Trophoblast cell (in vitro differentiated cells and primary cell): ENCODE data around the gene BABAM2.
A peak's percentile ranks its signal among the peaks of the same experiment; 100 is the strongest.

Experiments used
- DNase-seq, 2 donors: peaks; one replicate each; pipeline ENCODE4 v3.0.0-alpha.2; 2016
- H2AFZ ChIP-seq: 2 replicates; pipeline ENCODE4 v1.6.1; 2013; ENCODE audit warnings: low read length, moderate library complexity, mild to moderate bottlenecking; ENCODE audit not compliant: insufficient read depth, poor library complexity
- H2AK5ac ChIP-seq: 2 replicates; pipeline ENCODE4 v1.6.1; 2013; ENCODE audit warnings: mild to moderate bottlenecking, low read length
- H2BK120ac ChIP-seq: 2 replicates; pipeline ENCODE4 v1.6.1; 2013; ENCODE audit warnings: low read length, mild to moderate bottlenecking, moderate library complexity; ENCODE audit not compliant: insufficient read depth, poor library complexity
- H2BK12ac ChIP-seq: 2 replicates; pipeline ENCODE4 v1.6.1; 2013; ENCODE audit warnings: mild to moderate bottlenecking, low read length, moderate library complexity
- H2BK5ac ChIP-seq: 2 replicates; pipeline ENCODE4 v1.6.1; 2013; ENCODE audit warnings: low read length, low read depth, moderate library complexity, mild to moderate bottlenecking; ENCODE audit not compliant: poor library complexity
- H3K14ac ChIP-seq: 2 replicates; pipeline ENCODE4 v1.6.1; 2013; ENCODE audit warnings: mild to moderate bottlenecking, low read length
- H3K18ac ChIP-seq: 2 replicates; pipeline ENCODE4 v1.6.1; 2013; ENCODE audit warnings: mild to moderate bottlenecking, low read length
- H3K23ac ChIP-seq: 2 replicates; pipeline ENCODE4 v1.6.1; 2013; ENCODE audit warnings: low read length
- H3K27ac ChIP-seq: 2 replicates; pipeline ENCODE4 v1.5.1; 2013; ENCODE audit warnings: low read depth, mild to moderate bottlenecking, inconsistent platforms, low read length, moderate library complexity
- H3K27me3 ChIP-seq: 2 replicates; pipeline ENCODE4 v1.6.1; 2013; ENCODE audit warnings: inconsistent platforms, mild to moderate bottlenecking, low read length, moderate library complexity; ENCODE audit not compliant: insufficient read depth
- H3K36me3 ChIP-seq, 2 experiments: 1 replicate in 1 of 2; 2 replicates in 1 of 2; pipeline ENCODE4 v1.6.1; 2013; ENCODE audit warnings: low read length in 2 of 2, mild to moderate bottlenecking in 2 of 2, moderate library complexity in 1 of 2; ENCODE audit not compliant: insufficient read depth in 2 of 2, control insufficient read depth in 1 of 2
- H3K4ac ChIP-seq: 2 replicates; pipeline ENCODE4 v1.6.1; 2013; ENCODE audit warnings: low read depth, mild to moderate bottlenecking, low read length, moderate library complexity
- H3K4me1 ChIP-seq, 2 experiments: 1 replicate in 1 of 2; 2 replicates in 1 of 2; pipeline ENCODE4 v1.6.1; 2013; ENCODE audit warnings: low read length in 2 of 2, mild to moderate bottlenecking in 2 of 2, moderate library complexity in 1 of 2; ENCODE audit not compliant: insufficient read depth in 2 of 2, control insufficient read depth in 1 of 2
- H3K4me2 ChIP-seq: 2 replicates; pipeline ENCODE4 v1.6.1; 2013; ENCODE audit warnings: inconsistent platforms, mild to moderate bottlenecking, low read length, moderate library complexity
- H3K4me3 ChIP-seq: 2 replicates; pipeline ENCODE4 v1.5.1; 2013; ENCODE audit warnings: mild to moderate bottlenecking, low read depth, low read length, inconsistent platforms
- H3K79me1 ChIP-seq: one replicate; pipeline ENCODE4 v1.6.1; 2013; ENCODE audit warnings: low read length
- H3K79me2 ChIP-seq: 2 replicates; pipeline ENCODE4 v1.6.1; 2013; ENCODE audit warnings: low read length, mild to moderate bottlenecking; ENCODE audit not compliant: control insufficient read depth, insufficient read depth, poor library complexity
- H3K9ac ChIP-seq: 2 replicates; pipeline ENCODE4 v1.6.1; 2013; ENCODE audit warnings: mild to moderate bottlenecking, low read length
- H3K9me3 ChIP-seq: 2 replicates; pipeline ENCODE4 v1.6.1; 2013; ENCODE audit warnings: low read depth, mild to moderate bottlenecking, control low read depth, inconsistent platforms, low read length; ENCODE audit not compliant: insufficient read depth
- H4K12ac ChIP-seq: 2 replicates; pipeline ENCODE4 v1.6.1; 2013; ENCODE audit warnings: low read depth, mild to moderate bottlenecking, low read length, moderate library complexity
- H4K8ac ChIP-seq: 2 replicates; pipeline ENCODE4 v1.6.1; 2013; ENCODE audit warnings: low read depth, mild to moderate bottlenecking, low read length, moderate library complexity
- H4K91ac ChIP-seq: one replicate; pipeline ENCODE4 v1.6.1; 2013; ENCODE audit warnings: low read depth, mild to moderate bottlenecking, low read length, moderate library complexity
- WGBS: extraction: QIAGEN DNeasy Blood & Tissue Kit; methylation state at CpG from one replicate; pipeline ENCODE4 v1.1.7; 2013; ENCODE audit warnings: missing lambda C conversion rate; ENCODE audit not compliant: insufficient read length, insufficient coverage; ENCODE audit errors: extremely low coverage; 5-methylcytosine and 5-hydroxymethylcytosine counted together

BABAM2 gene

DNA sequence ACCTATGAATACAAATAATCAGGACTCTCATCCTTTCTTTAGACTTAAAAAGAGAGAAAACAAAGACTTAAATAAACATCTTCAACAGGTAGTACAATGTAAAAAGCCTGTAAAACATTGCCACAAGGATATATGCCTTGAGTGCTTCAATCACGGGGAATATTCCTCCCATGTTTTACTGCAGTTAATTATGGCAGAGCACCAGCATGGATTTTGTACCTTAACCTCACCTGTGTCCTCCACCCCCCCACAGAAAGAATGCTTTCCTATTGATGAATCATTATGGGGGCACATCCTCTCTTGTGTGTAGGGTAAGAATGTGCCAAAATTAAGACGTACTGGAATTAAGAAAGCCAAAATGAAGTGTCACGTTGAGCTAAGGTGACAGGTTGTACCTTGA is 312.2 kb downstream of the BABAM2 start:
- no peak overlapping the region for H3K4ac ChIP-seq
- no peak overlapping the region for H3K4me2 ChIP-seq
- H3K4me3 ChIP-seq: no peak overlapping the region
- H3K4me1 ChIP-seq: no peaks in the 10 kb centered on the region
- no CpG with 5 or more reads among the region's 3 CpGs for WGBS
- no peak overlapping the region for H2BK12ac ChIP-seq
- H3K18ac ChIP-seq: no peak overlapping the region
- no peaks in the 10 kb centered on the region for H3K79me1 ChIP-seq
- H3K79me2 ChIP-seq: no peaks in the 10 kb centered on the region
- DNase-seq: no peak
- no peak overlapping the region for H3K23ac ChIP-seq
- H3K27me3 ChIP-seq: no peaks in the 10 kb centered on the region
- no peak overlapping the region for H3K27ac ChIP-seq
- H4K12ac ChIP-seq: no peak overlapping the region
- no peak overlapping the region for H2AK5ac ChIP-seq
- no peak overlapping the region for H4K8ac ChIP-seq
- H3K36me3 ChIP-seq: no peaks in the 10 kb centered on the region
- H2BK120ac ChIP-seq: no peak overlapping the region
- no peak overlapping the region for H3K9ac ChIP-seq
- no peak overlapping the region for H2AFZ ChIP-seq
- H3K9me3 ChIP-seq: no peaks in the 10 kb centered on the region
- no peak overlapping the region for H3K14ac ChIP-seq
- H4K91ac ChIP-seq: no peak overlapping the region
- no peak overlapping the region for H2BK5ac ChIP-seq

- no peak overlapping the region for H3K18ac ChIP-seq
- no peak overlapping the region for H3K4me2 ChIP-seq
- no peak overlapping the region for H3K27ac ChIP-seq
- WGBS: no CpG with 5 or more reads among the region's 3 CpGs
- H4K12ac ChIP-seq: no peak overlapping the region
- H3K4me1 ChIP-seq: no peaks in the 10 kb centered on the region
- no peak overlapping the region for H3K4ac ChIP-seq
- H4K91ac ChIP-seq: no peak overlapping the region
- no peak overlapping the region for H2BK12ac ChIP-seq
- no peak overlapping the region for H3K4me3 ChIP-seq
- no peak overlapping the region for H3K14ac ChIP-seq
- no peak overlapping the region for H2BK5ac ChIP-seq
- H4K8ac ChIP-seq: no peak overlapping the region
- H3K9me3 ChIP-seq: no peaks in the 10 kb centered on the region
- no peak for DNase-seq
- H3K79me2 ChIP-seq: no peaks in the 10 kb centered on the region
- H3K79me1 ChIP-seq: no peaks in the 10 kb centered on the region
- no peak overlapping the region for H3K9ac ChIP-seq
- no peak overlapping the region for H2AFZ ChIP-seq
- no peak overlapping the region for H3K23ac ChIP-seq
- no peaks in the 10 kb centered on the region for H3K27me3 ChIP-seq
- H2AK5ac ChIP-seq: no peak overlapping the region
- H2BK120ac ChIP-seq: no peak overlapping the region
- H3K36me3 ChIP-seq: no peaks in the 10 kb centered on the region
Measured at GRCh38 chr2:28206762-28207161, 316.2 kb downstream of the BABAM2 start.

DNA sequence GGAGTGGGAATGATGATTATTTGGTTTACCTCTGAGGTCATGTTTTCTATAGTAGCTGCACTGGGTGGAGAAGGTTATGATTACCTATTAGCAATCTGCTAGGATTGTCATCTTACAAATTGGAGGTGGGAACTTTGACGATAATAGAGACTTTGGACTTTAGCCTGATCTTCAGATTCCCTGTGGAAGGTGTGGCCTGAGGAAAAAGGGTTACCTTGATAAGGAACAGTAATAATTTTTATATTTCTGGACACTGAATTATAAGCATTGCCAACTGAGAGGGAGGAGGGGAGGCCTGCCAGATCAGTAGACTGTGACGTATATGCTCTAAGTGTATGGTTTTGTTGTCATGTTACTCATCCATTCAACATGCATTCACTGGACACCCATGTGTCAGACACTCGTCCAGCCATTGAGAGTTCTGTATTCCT is 318.7 kb downstream of the BABAM2 start:
- no peak overlapping the region for H3K4me2 ChIP-seq
- H3K14ac ChIP-seq: no peak overlapping the region
- H3K4me3 ChIP-seq: no peak overlapping the region
- H2AK5ac ChIP-seq: no peak overlapping the region
- no peak overlapping the region for H3K23ac ChIP-seq
- no peaks in the 10 kb centered on the region for H3K36me3 ChIP-seq
- peak in 1 of 2 donors; percentile 8 for DNase-seq
- H4K8ac ChIP-seq: no peak overlapping the region
- no peak overlapping the region for H3K9ac ChIP-seq
- no peak overlapping the region for H2BK5ac ChIP-seq
- no CpG with 5 or more reads among the region's 3 CpGs for WGBS
- no peak overlapping the region for H4K12ac ChIP-seq
- no peaks in the 10 kb centered on the region for H3K79me1 ChIP-seq
- no peaks in the 10 kb centered on the region for H3K79me2 ChIP-seq
- H3K4ac ChIP-seq: no peak overlapping the region
- no peak overlapping the region for H3K27ac ChIP-seq
- no peaks in the 10 kb centered on the region for H3K9me3 ChIP-seq
- no peak overlapping the region for H3K18ac ChIP-seq
- no peaks in the 10 kb centered on the region for H3K4me1 ChIP-seq
- no peak overlapping the region for H2BK12ac ChIP-seq
- H2AFZ ChIP-seq: no peak overlapping the region
- H2BK120ac ChIP-seq: no peak overlapping the region
- no peak overlapping the region for H4K91ac ChIP-seq
- H3K27me3 ChIP-seq: no peaks in the 10 kb centered on the region

DNA sequence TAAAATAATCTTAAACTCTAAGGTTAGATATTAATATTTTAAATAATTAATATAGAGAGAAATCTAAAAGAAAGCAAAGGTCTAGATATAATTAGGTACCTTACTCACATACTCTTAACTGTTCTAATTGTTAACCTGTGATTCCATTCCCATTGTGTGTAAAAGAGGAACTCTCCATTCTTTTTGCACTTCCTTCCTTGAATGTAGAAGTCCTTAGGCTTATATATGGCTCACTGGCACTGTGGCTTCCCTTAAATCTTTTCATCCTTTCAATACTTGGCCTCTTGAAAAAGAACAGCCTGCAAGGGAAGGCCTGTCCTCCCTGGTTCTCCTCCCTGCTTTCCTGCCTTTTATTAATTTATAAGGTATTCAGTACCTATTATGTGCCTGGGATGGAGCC is 319.3 kb downstream of the BABAM2 start:
- no peak overlapping the region for H2BK120ac ChIP-seq
- no peak overlapping the region for H2BK5ac ChIP-seq
- no peaks in the 10 kb centered on the region for H3K79me2 ChIP-seq
- H3K9me3 ChIP-seq: no peaks in the 10 kb centered on the region
- no peaks in the 10 kb centered on the region for H3K79me1 ChIP-seq
- H3K18ac ChIP-seq: no peak overlapping the region
- H2AK5ac ChIP-seq: no peak overlapping the region
- no peaks in the 10 kb centered on the region for H3K27me3 ChIP-seq
- H3K4me2 ChIP-seq: no peak overlapping the region
- no peak overlapping the region for H3K23ac ChIP-seq
- no peaks in the 10 kb centered on the region for H3K4me1 ChIP-seq
- H3K4ac ChIP-seq: no peak overlapping the region
- H2BK12ac ChIP-seq: no peak overlapping the region
- H3K27ac ChIP-seq: no peak overlapping the region
- H4K8ac ChIP-seq: no peak overlapping the region
- H4K91ac ChIP-seq: no peak overlapping the region
- no peak overlapping the region for H4K12ac ChIP-seq
- no peak overlapping the region for H3K9ac ChIP-seq
- no peak overlapping the region for H2AFZ ChIP-seq
- no peaks in the 10 kb centered on the region for H3K36me3 ChIP-seq
- no peak for DNase-seq
- no peak overlapping the region for H3K14ac ChIP-seq
- H3K4me3 ChIP-seq: no peak overlapping the region
